AG04450 (cell line): ENCODE results near the gene FAAP20. TPM values are rescaled to one million over a fixed set of nuclear protein-coding genes. Genes with fewer than 3 reads are reported as not detected.
A peak's percentile ranks its signal among the peaks of the same experiment; 100 is the strongest.

Experiments used
- CTCF ChIA-PET: fragments of 300-600, 350-600 bp; formaldehyde crosslinking; extraction: SDS; loops from one replicate; lab custom pipeline; 2022; ENCODE audit warnings: antibody characterized with exemption, inconsistent platforms; lab: Charles Lee
- POLR2A ChIA-PET: fragments of 350-600 bp; formaldehyde crosslinking; extraction: SDS; loops from one replicate; lab custom pipeline; 2021; ENCODE audit warnings: antibody characterized with exemption, inconsistent platforms; lab: Yijun Ruan, JAX
- DNase-seq: peaks from one replicate; pipeline ENCODE4 v3.0.0-alpha.2; 2011; ENCODE audit warnings: low read depth, low spot score
- H3K27ac ChIP-seq: one replicate; pipeline ENCODE4 v1.5.1; 2012; ENCODE audit warnings: low read depth, low read length, control low read depth
- H3K27me3 ChIP-seq: one replicate; pipeline ENCODE4 v1.6.0; 2012; ENCODE audit warnings: low read length; ENCODE audit not compliant: control insufficient read depth, insufficient read depth
- H3K4me3 ChIP-seq: 2 replicates; pipeline ENCODE4 v1.5.1; 2011; ENCODE audit warnings: mild to moderate bottlenecking, low read depth, low read length, control low read depth
- H3K9me3 ChIP-seq: 2 replicates; pipeline ENCODE4 v1.5.1; 2012; ENCODE audit warnings: low read length; ENCODE audit not compliant: control insufficient read depth, insufficient read depth
- polyA plus RNA-seq: library from polyadenylated mRNA; depleted of rRNA; stranded (reverse); fragments of >200 nt; gene quantifications from 2 replicates; pipeline ENCODE4 v1.2.3, GENCODE V29; 2011
- TF ChIP-seq, protein P1 (sequence below): IDR thresholded peaks from 2 replicates; pipeline ENCODE4 v1.5.1; 2011; ENCODE audit warnings: low read depth, low read length, control low read depth, inconsistent platforms

Gene FAAP20
- polyA plus RNA-seq, 1 experiment: 9.7 TPM

DNA sequence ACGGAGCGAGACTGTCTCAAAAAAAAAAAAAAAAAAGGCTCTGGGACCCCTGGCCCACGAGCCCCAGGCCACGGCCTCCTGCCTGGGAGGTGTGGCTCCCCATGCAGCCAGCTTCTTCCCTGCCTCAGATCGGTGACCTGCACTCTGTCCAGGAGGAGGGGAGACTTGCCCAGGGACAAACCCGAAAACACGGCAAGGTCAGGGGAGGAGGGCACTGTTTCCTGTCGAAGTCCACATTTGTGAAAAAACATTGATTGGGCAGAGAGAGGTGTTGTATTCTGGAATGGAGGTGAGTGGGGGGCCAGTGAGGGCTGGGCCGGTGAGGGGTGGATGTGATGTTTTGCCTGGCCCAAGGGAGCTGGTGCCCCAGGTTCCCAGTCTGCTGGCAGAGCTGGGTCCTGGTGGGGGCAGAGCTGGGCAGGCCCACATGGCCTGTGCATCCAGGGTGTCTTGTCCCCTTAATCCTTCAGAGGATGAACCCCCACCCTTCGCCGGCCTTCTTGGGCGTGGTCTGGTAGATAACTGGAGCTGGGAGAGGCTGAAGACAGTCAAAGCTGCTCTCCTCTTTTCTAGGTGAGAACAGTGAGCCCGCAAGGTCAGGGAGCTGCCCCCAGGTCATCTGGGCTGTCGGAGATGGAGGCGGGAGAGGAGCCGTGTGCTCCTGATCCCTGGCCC is 12.4 kb upstream of the FAAP20 start:
- CTCF ChIA-PET: interaction anchor here (0.5 to 1.1 kb wide), 4 partner anchors 12 to 1197 kb away, joined by 3 to 5 read pairs (median 4); partner anchors contain the start of gene FAAP20
- DNase-seq: no peak
- TF ChIP-seq, protein P1, sequence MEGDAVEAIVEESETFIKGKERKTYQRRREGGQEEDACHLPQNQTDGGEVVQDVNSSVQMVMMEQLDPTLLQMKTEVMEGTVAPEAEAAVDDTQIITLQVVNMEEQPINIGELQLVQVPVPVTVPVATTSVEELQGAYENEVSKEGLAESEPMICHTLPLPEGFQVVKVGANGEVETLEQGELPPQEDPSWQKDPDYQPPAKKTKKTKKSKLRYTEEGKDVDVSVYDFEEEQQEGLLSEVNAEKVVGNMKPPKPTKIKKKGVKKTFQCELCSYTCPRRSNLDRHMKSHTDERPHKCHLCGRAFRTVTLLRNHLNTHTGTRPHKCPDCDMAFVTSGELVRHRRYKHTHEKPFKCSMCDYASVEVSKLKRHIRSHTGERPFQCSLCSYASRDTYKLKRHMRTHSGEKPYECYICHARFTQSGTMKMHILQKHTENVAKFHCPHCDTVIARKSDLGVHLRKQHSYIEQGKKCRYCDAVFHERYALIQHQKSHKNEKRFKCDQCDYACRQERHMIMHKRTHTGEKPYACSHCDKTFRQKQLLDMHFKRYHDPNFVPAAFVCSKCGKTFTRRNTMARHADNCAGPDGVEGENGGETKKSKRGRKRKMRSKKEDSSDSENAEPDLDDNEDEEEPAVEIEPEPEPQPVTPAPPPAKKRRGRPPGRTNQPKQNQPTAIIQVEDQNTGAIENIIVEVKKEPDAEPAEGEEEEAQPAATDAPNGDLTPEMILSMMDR: no peak
- H3K4me3 ChIP-seq: peak overlapping the region; percentile 31; the same call in 1 of the 2 replicates
- peak overlapping the region; percentile 65 for H3K27ac ChIP-seq
- POLR2A ChIA-PET: interaction anchor here (0.6 to 1.0 kb wide), 2 partner anchors 10 to 22 kb away, joined by 3 to 13 read pairs; no protein-coding TSS in a partner anchor
- H3K9me3 ChIP-seq: no peaks in the 10 kb centered on the region; the same call in 1 of the 2 replicates
- H3K27me3 ChIP-seq: no peaks in the 10 kb centered on the region

DNA sequence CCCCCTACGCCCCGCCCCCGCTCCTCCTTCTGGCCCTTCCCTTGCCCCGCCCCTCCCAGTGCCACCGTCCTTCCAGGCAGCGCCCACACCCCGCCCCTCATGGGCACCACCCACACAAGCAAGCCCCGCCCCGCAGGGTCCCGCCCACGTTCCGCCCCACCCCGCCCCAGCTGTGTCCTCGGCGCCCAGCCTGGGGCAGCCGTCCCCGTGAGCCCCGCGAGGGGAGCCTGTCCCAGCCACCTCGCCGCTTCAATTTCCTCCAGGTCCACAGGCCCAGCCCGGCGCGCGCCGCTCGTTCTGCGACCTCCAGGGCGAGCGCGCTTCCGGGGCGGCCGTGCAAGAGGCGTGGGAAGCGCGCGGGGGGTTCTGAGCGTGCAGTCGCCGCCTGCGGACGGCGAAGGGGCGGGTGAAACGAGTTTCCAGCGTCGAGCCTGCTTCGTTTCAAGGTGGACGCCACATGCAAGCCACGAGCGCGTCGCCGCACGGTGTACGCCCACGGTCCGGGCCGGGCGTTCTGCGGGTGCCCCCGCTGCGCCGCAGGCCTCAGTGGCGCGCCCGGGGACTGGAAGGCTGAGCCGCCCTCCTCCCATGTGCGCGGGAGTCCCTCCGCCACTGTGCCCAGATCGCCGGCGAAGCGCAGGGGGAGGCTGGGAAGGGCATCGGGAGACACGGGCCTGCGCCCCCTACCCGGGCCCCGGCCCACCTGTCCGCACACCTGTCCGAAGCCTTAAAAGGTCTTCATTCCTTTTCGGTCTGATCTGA is 10.8 kb upstream of the FAAP20 start:
- Histone ChIP-seq H3K4me3 (peak overlapping the region; percentile 50), H3K27me3 (no peaks in the 10 kb centered on the region), H3K27ac (no peak overlapping the region), H3K9me3 (no peaks in the 10 kb centered on the region; the same call in 1 of the 2 replicates)
- DNase-seq: peak; percentile 81
- TF ChIP-seq, protein P1: no peak
- ChIA-PET CTCF (interaction anchor here (2.1 to 2.5 kb wide), 2 partner anchors 10 to 176 kb away, joined by 15 to 22 read pairs; partner anchors contain the start of gene FAAP20), POLR2A (interaction anchor here (0.5 to 1.5 kb wide), 6 partner anchors 8 to 321 kb away, joined by 3 to 10 read pairs (median 4); partner anchors contain the start of genes FAAP20, MORN1, PANK4 and RER1)

DNA sequence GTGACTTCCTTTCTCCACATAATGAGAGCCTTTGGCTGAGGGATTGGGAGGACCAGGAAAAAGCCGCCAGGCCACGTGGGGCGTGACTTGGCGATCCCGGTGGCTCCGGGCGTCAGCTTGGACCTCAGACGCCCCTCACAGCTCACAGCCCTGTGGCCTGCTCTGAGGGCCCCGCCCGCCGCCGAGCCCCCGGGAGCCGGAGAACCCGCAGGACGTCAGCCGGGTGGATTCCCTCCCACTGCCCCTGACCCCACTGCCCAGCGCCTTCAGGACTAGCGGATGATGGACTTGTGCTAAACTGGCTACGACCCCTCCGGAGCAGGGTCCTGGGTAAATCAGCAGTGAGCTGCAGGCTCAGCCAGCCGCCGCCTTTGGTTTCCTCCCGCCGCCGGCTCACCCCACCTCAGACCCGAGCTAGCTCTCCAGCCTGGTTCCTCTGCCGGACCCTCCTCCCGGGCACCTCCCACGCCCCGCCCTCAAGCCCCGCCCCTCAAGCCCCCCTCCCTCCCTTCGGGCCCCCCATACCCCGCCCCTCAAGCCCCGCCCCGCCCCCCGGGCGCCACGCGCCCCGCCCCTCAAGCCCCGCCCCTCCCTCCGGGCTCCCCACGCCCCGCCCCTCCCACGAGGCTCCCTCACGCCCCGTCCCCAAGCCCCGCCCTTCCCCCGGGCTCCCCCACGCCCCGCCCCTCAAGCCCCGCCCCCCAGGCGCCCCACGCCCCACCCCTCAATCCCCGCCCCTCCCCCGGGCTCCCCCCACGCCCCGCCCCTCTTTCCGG is 10.0 kb upstream of the FAAP20 start:
- Histone ChIP-seq H3K27me3 (no peaks in the 10 kb centered on the region), H3K4me3 (peak overlapping the region; percentile 63), H3K27ac (peak overlapping the region; percentile 80), H3K9me3 (no peaks in the 10 kb centered on the region; the same call in 1 of the 2 replicates)
- no peak for DNase-seq
- ChIA-PET CTCF (interaction anchor here (2.1 to 2.5 kb wide), 2 partner anchors 9 to 177 kb away, joined by 15 to 22 read pairs; partner anchors contain the start of gene FAAP20), POLR2A (interaction anchor here (0.5 to 1.5 kb wide), 6 partner anchors 7 to 322 kb away, joined by 3 to 10 read pairs (median 4); partner anchors contain the start of genes FAAP20, MORN1, PANK4 and RER1)
- TF ChIP-seq, protein P1: no peak

DNA sequence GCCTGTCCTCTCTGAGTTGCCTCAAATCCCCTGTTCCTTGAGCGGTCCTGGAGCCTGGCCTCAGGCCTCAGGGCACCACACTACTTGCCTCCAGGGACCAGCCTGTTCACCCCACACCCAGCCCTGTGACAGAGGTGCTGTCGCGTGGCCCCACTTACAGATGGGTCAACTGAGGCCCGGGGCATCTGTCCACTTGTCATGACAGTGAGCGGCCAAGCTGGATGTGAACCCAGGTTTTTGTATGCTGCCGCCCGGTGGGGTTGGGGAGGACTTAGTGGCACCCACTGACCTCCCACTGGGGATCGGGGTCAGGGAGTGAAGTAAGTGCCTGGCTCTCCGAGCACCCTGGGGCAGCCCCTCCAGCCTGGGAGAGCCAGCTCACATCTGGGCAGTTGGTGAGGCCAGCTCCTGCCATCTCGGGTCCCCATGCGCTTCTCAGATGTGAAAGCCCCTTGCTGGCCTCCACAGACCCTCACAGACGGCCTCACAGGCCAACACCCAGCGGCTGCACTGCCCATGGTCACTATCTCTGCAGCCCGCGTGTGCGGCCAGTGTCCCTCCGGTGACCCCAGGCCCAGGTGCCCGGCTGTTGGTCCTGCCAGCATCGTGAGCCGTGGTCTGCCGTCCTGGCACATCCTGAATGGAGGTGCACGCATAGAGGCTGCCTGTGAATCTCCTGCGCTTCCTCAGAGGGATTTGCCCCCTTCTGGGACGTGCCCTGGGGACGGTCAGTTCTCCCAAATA is 9.3 kb upstream of the FAAP20 start:
- Histone ChIP-seq H3K27ac (peak overlapping the region; percentile 80), H3K9me3 (no peaks in the 10 kb centered on the region; the same call in 1 of the 2 replicates), H3K4me3 (peak overlapping the region; percentile 63), H3K27me3 (no peaks in the 10 kb centered on the region)
- TF ChIP-seq, protein P1: no peak
- CTCF ChIA-PET: interaction anchor here (2.1 to 2.5 kb wide), 2 partner anchors 9 to 178 kb away, joined by 15 to 22 read pairs; partner anchors contain the start of gene FAAP20
- DNase-seq: no peak
- POLR2A ChIA-PET: interaction anchor here (1.1 to 1.5 kb wide), 4 partner anchors 9 to 188 kb away, joined by 3 to 10 read pairs (median 4); partner anchors contain the start of genes FAAP20, MORN1 and RER1
